DMS53 treated with DMSO at 0.1 percent for 48 hours (cell line): ENCODE results near the gene MYBPH.

Source experiments
- DNase-seq: peaks from one replicate; lab custom pipeline; 2025; ENCODE audit not compliant: unreplicated experiment; lab: John Stamatoyannopoulos, UW

Gene MYBPH

DNA sequence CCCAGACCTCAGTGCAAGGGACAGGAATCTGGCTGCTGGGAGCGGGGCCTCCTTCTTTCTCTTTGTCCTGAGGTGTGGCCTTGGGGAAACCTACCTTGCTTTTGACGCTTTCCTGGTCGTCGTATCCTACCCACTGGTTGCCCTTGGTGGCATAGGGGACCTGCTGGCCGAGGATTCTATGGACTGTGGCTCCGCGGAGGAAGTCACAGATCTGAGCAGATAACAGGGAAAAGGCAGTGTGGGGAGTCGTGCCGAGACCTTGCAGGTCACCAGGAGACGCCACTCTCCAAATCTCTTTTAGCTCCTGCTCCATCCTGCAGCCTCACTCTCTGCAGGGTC is 4.0 kb upstream of the MYBPH start:
- no peak for DNase-seq

GRCh38 chr1:203178821-203179666 is 3.4 kb upstream of the MYBPH start:
- DNase-seq = no peak

DNA sequence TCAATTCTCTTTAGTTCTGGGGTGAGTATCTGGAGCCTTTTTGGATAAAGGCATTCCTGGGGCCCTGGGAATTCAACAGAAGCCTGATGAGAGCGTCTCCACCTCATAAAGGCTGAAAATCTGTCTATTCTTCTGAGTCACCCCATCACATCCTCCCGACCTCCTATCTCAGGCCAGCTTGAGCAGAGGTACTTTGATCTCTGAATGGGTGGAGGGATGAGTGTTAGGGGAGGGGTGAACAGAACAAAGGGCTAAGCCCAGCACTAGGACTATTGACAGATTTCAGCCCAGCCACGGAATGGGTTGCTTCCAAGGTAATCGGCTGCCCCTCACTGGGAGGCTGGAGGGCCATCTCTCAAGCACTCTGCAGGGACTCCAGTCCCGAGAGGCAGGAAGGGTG is 2.5 kb upstream of the MYBPH start:
- DNase-seq = no peak

GRCh38 chr1:203177470-203178039 is 1.9 kb upstream of the MYBPH start:
- DNase-seq = no peak

DNA sequence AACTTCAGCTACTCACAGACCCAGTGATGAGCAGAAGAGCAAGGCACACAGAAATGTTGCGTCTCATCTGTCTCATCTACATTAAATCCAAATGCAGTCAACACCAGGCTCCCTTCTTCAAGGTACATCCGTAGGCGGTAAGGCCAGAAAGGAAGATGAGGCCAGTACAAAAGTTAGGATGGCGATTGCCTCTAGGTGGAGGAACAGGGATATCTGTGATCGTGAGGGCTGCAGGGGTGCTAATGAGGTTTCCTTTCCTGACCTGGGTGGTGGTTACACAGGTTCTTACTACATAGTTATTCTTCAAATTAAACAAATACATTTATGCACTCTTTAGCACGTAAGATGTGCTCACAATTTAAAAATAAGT is 1.4 kb upstream of the MYBPH start:
- no peak for DNase-seq

DNA sequence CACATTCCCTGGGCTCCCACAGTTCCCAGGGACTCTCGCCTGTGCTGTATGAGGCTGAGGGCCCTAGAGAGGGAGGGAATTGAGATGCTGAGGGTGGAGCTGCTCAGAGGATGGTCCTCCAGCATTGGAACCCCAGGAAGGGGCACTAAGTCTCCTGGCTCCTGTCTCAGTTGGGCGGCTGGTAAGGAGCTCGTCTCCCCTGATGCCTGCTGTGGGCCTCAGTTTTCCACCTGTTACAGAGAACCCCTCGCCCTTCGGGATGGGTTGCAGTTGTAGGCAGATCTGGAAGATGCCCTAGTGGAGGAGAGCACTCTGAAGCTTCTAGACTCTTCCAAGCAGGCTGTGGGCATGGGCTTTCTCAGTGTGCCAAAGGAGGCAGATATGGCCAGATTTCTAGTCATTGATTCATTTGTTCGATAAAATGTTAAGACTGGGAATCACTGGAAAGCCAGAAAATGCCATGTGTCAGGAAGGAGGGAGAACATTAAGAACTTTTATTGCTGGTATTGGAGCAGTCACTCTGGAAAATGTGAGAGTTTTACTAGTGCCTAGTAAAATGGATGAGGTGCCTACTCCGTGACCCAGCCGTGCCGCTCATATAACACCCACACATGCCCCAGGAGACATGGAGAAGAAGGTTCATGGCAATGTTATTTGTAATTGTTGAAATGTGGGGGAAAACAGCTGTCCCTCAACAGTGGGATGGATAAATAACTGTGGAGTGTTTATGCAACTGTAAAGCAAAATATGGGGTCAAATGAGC is 828 bp upstream of the MYBPH start:
- no peak for DNase-seq

GRCh38 chr1:203175827-203176241 is 208 bp upstream of the MYBPH start:
- no peak for DNase-seq

DNA sequence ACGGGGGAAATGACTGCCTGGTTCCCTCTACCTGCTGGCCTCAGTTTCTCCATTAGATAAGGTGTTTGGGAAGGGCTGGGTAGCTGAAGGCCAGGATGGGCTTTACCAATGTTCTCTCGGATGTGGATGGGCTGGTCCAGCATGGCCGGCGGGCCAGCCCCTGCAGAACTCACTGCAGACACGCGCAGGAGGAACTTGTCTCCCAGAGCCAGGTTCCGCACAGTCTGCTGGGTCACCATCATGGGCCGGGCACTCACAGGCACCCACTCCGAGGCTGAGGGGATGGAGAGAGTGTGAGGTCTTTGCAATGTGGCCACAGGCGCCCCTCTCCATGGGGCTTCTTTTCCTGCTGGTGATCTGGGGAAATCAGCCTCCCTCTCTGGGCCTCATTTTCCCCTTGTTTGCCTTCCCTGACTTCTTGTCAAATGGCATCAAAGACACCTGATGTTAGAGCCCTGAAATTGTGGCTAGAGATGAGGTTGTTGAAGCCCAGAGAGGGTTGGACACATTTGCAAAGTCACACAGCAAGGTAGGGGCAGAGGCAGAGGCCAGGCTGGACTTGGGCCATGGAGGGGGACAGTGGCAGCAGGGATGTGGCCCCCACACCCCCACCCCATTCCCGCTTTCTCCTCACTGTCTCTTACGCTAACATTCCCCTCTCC is 1.2 kb downstream of the MYBPH start:
- DNase-seq = no peak

DNA sequence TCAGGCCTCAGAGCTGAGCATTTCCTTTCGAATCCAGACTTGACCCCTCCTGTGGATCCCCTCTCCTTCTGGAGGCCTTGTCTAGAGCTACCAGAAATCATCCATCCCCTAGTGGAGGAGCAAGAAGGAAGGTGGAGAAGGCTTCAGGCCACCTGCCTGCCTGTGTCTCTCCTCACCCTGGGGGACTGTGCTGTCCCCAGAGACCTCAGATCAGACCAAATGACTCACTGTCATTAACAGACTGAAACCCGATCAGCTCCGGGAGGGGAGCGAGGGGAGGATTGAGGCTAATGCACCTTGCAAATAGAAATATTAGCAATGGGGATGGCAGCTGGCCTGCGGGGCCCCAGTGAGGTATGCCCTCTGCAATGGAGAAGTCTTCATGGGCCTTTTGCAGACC is 2.1 kb downstream of the MYBPH start:
- no peak for DNase-seq

GRCh38 chr1:203173011-203173555 is 2.5 kb downstream of the MYBPH start:
- no peak for DNase-seq

DNA sequence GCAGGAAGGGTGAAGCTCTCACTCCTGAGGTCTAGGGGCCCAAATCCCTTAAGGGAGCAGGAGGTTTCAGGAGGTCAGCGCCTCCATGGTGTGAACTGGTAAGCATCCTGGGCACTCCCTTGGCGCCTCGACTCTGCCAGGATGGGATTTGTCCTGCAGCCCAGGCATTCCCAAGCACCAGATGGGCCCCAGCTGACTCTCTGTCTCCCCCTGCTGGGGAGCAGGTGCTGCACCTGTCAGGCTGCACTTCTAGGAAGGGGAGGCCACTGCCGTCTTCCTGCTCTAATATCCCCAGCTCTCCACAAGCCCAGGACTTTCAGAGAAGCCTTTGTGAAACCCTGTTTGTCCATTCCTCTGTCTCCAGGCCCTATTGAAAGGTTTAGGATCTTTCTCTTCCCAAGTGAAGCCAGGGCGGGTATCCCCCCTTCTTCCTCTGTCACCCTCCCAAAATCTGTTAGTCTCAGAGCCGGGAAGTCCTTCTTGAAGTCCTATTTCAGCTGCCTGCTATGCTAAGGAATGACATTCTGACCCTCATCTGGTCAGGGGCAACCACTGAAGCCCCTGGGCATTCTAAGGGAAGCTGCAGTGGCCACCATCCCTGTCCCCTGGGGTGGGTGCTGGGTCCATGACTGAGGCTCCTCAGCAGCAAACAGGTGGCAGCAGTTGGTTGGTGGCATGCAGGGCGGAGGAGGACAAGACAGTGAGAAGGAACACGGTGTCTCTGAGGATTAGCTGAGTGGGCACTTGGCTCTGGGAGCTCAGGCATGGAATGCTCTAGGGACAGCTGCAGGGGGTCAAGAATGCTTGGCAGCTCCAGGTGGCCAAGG is 3.2 kb downstream of the MYBPH start:
- DNase-seq = peak; percentile 63

DNA sequence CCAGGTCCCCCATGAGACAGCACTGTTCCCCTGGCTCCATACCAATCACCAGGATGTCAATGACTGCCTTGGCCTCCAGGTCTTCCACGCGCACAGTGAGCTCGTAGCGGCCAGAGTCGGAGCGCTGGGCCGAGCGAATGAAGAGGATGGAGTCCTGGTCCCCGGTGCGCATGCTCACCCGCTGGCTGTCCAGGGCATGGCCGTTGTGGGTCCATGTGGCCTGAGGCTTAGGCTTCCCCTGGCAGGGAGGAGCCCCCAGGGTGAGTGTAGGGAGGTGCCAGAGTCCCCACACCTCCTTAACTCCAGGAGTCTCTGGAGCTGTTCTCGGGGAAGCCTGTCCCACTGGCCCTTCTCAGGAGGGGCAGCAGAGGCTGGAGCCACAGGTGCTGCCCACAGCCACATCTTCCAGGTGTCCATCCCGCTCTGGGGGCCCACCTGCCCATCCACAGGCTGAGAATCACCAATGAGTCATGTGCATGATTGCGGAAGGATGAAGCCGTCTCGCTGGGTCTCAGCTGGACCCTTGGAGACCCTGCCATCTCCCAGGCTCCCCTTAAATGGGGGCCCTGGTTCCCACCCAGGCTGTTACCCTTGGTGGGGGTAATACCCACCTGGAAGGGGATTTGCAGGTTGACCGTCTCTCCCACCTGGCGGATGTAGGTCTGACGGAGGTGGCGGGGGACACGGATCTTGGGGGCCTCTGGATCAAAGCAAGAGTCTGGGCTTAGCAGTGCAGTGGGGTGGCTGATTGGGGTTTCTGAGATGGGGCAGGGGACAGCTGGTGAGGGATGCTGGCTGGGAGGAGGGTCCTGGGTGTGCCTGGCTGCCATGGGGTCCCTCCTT is 4.1 kb downstream of the MYBPH start:
- no peak for DNase-seq

- DNase-seq = no peak
Observed at GRCh38 chr1:203170625-203171330, 4.8 kb downstream of the MYBPH start.

DNA sequence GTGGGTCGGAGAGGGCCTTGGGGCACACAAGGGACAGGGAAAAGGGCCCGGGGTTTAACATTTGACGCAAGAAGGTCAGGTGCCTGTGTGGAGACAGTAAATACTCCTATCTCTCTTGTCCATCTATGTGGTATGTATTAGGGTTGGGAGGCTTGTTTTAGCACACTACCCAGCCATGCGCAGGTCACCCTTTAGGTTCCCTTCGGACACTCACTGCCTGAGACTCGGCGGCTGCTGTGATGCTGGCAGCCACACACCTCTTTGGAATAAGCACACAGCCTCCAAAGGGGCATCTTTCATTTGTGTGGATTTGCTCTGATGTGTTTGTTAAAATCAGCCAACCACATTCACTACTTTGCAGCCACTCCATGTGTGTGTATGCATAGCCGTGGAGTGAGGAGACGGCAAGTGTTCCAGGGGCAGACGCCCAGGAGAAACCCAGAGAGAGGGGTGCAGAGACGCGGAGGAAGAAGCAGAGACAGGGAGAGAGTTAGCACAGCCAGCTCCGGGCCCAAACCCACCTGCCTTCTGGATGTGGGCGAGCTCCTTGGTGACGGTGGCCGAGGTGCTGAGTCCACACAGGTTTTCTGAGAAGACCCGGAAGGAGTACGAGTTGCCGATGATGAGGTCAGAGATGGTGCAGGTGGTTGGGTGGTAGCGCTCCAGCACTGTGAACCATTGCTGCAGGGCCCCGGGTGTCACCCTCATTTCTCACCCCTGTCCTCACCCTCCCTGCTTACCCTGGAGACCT is 5.7 kb downstream of the MYBPH start:
- no peak for DNase-seq

GRCh38 chr1:203168991-203169390 is 6.6 kb downstream of the MYBPH start:
- no peak for DNase-seq

GRCh38 chr1:203168256-203168786 is 7.3 kb downstream of the MYBPH start:
- DNase-seq = no peak

- no peak for DNase-seq
Observed at GRCh38 chr1:203167913-203168200, 7.8 kb downstream of the MYBPH start.
